GM12873 (cell line): ENCODE data around the gene GPI.

Experiments
- CTCF ChIP-seq: IDR thresholded peaks from 2 replicates; pipeline ENCODE4 v1.5.1; 2012; ENCODE audit warnings: low read depth, mild to moderate bottlenecking, moderate library complexity, low read length, control low read depth; ENCODE audit not compliant: insufficient read depth; ENCODE audit errors: missing control alignments

Gene GPI

DNA sequence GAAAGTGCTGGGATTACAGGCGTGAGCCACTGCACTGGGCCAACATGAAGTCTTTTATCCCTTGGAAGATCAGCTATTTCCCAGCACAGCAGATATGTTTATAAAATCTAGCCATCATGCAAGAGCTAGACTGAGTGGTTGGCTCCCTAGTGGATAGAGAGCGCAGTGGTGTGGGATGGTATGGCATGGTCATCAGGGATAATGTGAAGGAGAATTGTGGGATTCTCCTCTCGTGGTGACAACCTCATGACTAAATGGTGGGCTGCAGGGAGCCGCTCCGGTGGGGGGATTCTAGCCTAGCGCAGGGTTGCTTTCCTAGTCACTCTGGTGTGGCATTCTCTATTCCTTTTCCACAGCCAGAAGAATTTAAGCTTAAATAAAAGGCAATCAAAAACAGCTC lies 43.3 kb upstream of the GPI start:
- no peak for TF ChIP-seq CTCF

GRCh38 chr19:34323433-34324204 lies 41.4 kb upstream of the GPI start:
- TF ChIP-seq CTCF: no peak

GRCh38 chr19:34324320-34324719 lies 40.7 kb upstream of the GPI start:
- TF ChIP-seq CTCF: no peak

DNA sequence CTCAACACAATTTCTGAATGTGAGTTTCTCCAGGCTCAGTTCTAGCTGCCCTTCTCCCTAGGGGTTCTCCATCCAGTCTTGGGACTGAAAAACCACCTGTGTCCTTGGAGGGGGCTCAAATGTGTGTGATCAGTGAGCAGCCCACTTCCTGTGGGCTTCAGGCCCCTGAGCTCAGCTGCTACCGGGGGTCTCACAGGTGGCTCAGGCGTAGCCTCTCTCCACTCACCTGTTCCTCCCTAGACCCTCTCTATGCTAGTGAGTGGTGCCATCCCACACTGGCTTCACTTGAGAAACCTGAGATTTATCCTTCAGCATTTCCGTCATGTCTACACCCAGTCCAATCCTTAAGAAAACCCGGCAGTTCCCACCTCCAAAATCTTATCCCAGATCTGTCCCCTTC lies 39.8 kb upstream of the GPI start:
- TF ChIP-seq CTCF: no peak

DNA sequence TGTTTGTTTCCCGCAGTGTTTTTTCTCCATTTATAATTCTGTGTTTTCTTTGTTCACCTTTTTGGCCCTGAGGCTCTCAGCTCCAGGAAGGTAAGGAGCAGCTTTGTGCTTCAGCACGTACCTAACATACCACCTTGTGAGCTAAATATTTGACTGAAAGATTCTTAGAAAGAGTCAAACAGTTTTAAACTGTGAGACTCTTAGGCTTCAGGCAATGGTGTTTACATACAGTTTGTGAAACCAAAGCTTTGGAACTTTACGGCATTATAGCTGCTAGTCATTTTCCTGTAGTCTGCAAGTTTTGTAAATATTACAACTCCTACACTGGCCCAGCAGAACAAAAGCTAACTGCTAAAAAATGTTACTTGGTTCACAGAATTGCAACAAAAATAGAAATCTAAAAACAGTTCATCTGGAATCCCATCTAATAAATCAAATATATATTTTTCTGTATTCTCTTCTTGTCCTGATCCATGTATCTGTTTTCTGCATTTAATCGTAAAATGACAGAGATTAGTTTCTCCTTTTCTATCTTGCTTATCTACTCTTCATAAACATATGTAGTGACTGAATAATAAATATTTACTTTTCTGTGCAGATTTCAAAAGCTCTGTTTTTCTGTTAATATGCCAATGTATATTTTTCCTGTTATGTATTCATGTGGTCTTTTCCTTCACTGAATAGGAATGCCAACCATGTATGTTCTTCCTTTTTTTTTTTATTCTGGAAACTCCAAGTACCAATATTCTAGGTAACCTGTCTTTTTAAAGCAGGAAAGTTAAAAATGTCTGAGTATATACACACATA lies 38.8 kb upstream of the GPI start:
- no peak for TF ChIP-seq CTCF

- TF ChIP-seq CTCF: no peak
Measured at GRCh38 chr19:34327851-34328250, 37.1 kb upstream of the GPI start.

DNA sequence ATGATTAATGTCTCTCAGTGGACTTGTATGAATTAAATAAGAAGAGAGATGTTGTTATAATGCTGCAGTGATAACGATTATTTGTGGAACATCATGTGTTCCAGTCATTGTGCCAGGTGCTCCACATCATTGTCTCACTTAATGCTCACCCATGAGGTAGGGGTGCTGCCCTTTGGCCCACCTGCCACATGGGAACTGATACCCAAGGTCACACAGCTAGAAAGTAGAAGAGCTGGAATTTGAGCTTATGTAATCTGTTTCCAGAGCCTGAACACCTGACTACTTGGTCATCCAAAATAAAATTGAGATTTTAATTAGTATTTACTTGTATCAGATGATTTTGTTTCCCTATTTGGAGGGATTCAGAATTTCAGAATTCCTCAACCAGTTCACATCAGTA lies 36.0 kb upstream of the GPI start:
- no peak for TF ChIP-seq CTCF
